Retina (tissue), 1 donor: ENCODE results near the gene SDE2.
A peak's percentile ranks its signal among the peaks of the same experiment; 100 is the strongest.
"Not testable (repeated sequence)": the region's sequence is repeated elsewhere in the genome, so short reads cannot be mapped to it uniquely, and the experiment has no call there.

ENCODE experiments used
- DNase-seq: peaks from one replicate; pipeline ENCODE4 v3.0.0-alpha.2; 2016

SDE2 gene

GRCh38 chr1:225999227-225999911, at the start of gene SDE2:
Gene SDE2, minus strand, starts transcription at chr1:225999343. Its CDS starts 31 bp downstream, at chr1:225999312.
- DNase-seq = peak; percentile 97

- no peak for DNase-seq
Measured at GRCh38 chr1:226048886-226049285, 49.7 kb upstream of the SDE2 start.

- no peak for DNase-seq
Measured at GRCh38 chr1:226047495-226047894, 48.4 kb upstream of the SDE2 start.

- no peak for DNase-seq
Measured at GRCh38 chr1:226046240-226046639, 47.1 kb upstream of the SDE2 start.

- DNase-seq = no peak
Measured at GRCh38 chr1:226044514-226045101, 45.5 kb upstream of the SDE2 start.

GRCh38 chr1:226041419-226041818, 42.3 kb upstream of the SDE2 start:
- no peak for DNase-seq

- DNase-seq = no peak
Measured at GRCh38 chr1:226038661-226039060, 39.5 kb upstream of the SDE2 start.

- DNase-seq = no peak
Measured at GRCh38 chr1:226035915-226036314, 36.8 kb upstream of the SDE2 start.

- no peak for DNase-seq
Measured at GRCh38 chr1:226034482-226034881, 35.3 kb upstream of the SDE2 start.

- DNase-seq = no peak
Measured at GRCh38 chr1:226033991-226034390, 34.8 kb upstream of the SDE2 start.

- DNase-seq = no peak
Measured at GRCh38 chr1:226033582-226033981, 34.4 kb upstream of the SDE2 start.

- DNase-seq = no peak
Measured at GRCh38 chr1:226029568-226030225, 30.6 kb upstream of the SDE2 start.

- DNase-seq = no peak
Measured at GRCh38 chr1:226029093-226029496, 30.0 kb upstream of the SDE2 start.

GRCh38 chr1:226027538-226028217, 28.5 kb upstream of the SDE2 start:
- DNase-seq = no peak

GRCh38 chr1:226026833-226027232, 27.7 kb upstream of the SDE2 start:
- DNase-seq = no peak

GRCh38 chr1:226023735-226024134, 24.6 kb upstream of the SDE2 start:
- no peak for DNase-seq

GRCh38 chr1:226021801-226022200, 22.7 kb upstream of the SDE2 start:
- no peak for DNase-seq

- DNase-seq = no peak
Measured at GRCh38 chr1:226021401-226021800, 22.3 kb upstream of the SDE2 start.

GRCh38 chr1:226019572-226019971, 20.4 kb upstream of the SDE2 start:
- DNase-seq = no peak

GRCh38 chr1:226017070-226017469, 17.9 kb upstream of the SDE2 start:
- no peak for DNase-seq

GRCh38 chr1:226009650-226010044, 10.5 kb upstream of the SDE2 start:
- no peak for DNase-seq

GRCh38 chr1:226007126-226007892, 8.2 kb upstream of the SDE2 start:
- not testable (repeated sequence) for DNase-seq

- DNase-seq = no peak
Measured at GRCh38 chr1:226006686-226007085, 7.5 kb upstream of the SDE2 start.
